Measurements from ENCODE around the gene MLIP.

The MLIP gene

GRCh38 chr6:54111341-54112045 is at the start of gene MLIP:
Gene MLIP, plus strand, starts transcription at chr6:54111443. Its CDS starts 37 bp downstream, at chr6:54111480.
- DNase-seq (ENCODE audit: low read depth in 2 of 2) = no peak
- H3K4me3 ChIP-seq (replicated peaks in 1 of 2; ENCODE audit: low read depth in 2 of 2, low read length in 2 of 2) = no peak within 1 kb of the TSS
- no peak for TF ChIP-seq CTCF (IDR thresholded peaks at IDR 0.05; ENCODE audit: low read depth, low read length)

- H3K4me3 ChIP-seq (replicated peaks in 1 of 2; ENCODE audit: low read depth in 2 of 2, low read length in 2 of 2) = no peak overlapping the region
- no peak for TF ChIP-seq CTCF (IDR thresholded peaks at IDR 0.05; ENCODE audit: low read depth, low read length)
- no peak for DNase-seq (ENCODE audit: low read depth in 2 of 2)
Observed at GRCh38 chr6:54063228-54063539, 48.1 kb upstream of the MLIP start.

GRCh38 chr6:54068694-54069093 is 42.5 kb upstream of the MLIP start:
- no peak overlapping the region for H3K4me3 ChIP-seq (replicated peaks in 1 of 2; ENCODE audit: low read depth in 2 of 2, low read length in 2 of 2)
- DNase-seq (ENCODE audit: low read depth in 2 of 2) = no peak
- TF ChIP-seq CTCF (IDR thresholded peaks at IDR 0.05; ENCODE audit: low read depth, low read length) = no peak

- H3K4me3 ChIP-seq (replicated peaks in 1 of 2; ENCODE audit: low read depth in 2 of 2, low read length in 2 of 2) = no peak overlapping the region
- DNase-seq (ENCODE audit: low read depth in 2 of 2) = no peak
- TF ChIP-seq CTCF (IDR thresholded peaks at IDR 0.05; ENCODE audit: low read depth, low read length) = no peak
Observed at GRCh38 chr6:54070025-54070424, 41.2 kb upstream of the MLIP start.

- DNase-seq (ENCODE audit: low read depth in 2 of 2) = peak in 1 of 2 donors; percentile 21
- no peak for TF ChIP-seq CTCF (IDR thresholded peaks at IDR 0.05; ENCODE audit: low read depth, low read length)
Observed at GRCh38 chr6:54071821-54072340, 39.4 kb upstream of the MLIP start.

GRCh38 chr6:54072635-54073313 is 38.5 kb upstream of the MLIP start:
- H3K4me3 ChIP-seq (replicated peaks in 1 of 2; ENCODE audit: low read depth in 2 of 2, low read length in 2 of 2) = no peak overlapping the region
- peak in 1 of 2 donors; percentile 33 for DNase-seq (ENCODE audit: low read depth in 2 of 2)
- no peak for TF ChIP-seq CTCF (IDR thresholded peaks at IDR 0.05; ENCODE audit: low read depth, low read length)

More at GRCh38 chr6:54071821-54072340, 39.4 kb upstream of the MLIP start:
- H3K4me3 ChIP-seq (replicated peaks in 1 of 2; ENCODE audit: low read depth in 2 of 2, low read length in 2 of 2) = no peak overlapping the region

All from cardiac fibroblast (primary cell).